GM11168 (cell line): Measurements from ENCODE around the gene CCT5.

Experiments
- in situ Hi-C: fragments of 300-500 bp; cut with MboI; formaldehyde crosslinking; loops from one replicate; pipeline ENCODE4 v1.12.0; 2022; ENCODE audit warnings: low sequenced_read_pairs; ENCODE audit not compliant: unreplicated experiment

The CCT5 gene

DNA sequence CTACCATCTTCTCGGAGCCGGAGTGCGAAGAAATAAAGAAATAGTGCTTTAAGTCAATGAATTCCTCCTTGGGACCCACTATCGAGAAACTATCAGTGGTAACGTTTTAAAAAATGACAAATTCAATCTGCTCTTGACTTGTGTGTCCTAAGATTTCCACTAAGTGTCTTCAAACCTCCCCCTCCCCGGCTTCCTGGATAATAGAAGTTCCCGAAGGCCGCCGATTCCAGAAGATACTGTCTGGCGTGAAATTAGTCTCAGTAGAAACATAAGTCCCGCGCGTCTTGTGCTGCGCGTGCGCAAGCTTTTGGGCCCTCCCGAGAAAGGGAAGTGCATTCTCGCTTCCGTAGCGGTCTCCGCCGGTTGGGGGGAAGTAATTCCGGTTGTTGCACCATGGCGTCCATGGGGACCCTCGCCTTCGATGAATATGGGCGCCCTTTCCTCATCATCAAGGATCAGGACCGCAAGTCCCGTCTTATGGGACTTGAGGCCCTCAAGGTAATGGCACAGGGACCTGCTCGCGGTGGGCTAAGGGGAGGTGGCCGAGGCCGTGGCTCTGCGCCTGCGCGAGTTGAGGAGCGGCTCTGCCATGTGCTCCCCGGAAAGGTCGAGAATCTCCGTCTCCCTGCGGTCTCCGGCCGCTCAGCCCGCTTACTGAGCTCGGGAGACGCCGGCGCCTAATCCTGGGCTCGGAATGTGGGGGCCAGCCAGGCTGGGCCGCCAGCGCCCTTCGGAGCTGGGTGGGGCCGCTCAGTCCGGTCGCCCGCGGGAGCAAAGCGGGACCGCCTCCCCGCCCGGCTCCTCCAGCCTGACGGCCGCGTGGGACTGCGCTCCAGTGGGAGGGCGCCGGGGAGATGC is at the start of gene CCT5:
Gene CCT5, plus strand, starts transcription at position 333 of the 858 bp plus-strand sequence. Its CDS starts 61 bp downstream, at position 394.
- in situ Hi-C loops: no loop called here

DNA sequence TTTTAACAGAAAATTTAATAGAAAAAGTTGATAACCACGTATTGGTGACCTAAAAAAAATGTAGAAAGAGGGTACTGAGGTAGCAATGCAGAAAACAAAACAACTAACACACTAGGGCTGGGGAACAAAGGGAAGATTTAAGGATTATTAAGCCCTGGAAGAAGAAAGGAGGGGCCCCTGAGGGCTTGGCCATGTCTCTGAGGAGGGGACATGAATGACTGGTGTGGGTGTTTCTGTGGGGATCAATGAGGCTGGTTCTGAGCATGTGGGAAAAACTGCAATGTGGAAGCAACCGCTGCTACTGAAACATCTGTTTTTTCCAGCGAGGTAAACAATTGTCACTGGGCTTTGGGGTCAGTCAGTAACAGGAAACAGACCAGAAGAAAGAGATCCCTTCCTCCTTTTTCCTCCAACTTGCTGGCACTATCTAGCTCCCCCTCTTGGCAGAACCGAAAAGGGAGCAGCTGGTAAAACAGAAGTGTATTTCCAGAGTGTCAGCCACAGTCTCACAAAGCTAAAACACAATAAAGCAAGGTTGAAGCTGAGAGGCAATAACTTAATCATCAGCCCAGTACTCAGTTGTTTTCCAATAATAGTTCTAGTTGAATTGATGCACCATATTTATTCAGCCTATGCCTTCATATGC is 48.7 kb upstream of the CCT5 start:
- in situ Hi-C loops: no loop called here

DNA sequence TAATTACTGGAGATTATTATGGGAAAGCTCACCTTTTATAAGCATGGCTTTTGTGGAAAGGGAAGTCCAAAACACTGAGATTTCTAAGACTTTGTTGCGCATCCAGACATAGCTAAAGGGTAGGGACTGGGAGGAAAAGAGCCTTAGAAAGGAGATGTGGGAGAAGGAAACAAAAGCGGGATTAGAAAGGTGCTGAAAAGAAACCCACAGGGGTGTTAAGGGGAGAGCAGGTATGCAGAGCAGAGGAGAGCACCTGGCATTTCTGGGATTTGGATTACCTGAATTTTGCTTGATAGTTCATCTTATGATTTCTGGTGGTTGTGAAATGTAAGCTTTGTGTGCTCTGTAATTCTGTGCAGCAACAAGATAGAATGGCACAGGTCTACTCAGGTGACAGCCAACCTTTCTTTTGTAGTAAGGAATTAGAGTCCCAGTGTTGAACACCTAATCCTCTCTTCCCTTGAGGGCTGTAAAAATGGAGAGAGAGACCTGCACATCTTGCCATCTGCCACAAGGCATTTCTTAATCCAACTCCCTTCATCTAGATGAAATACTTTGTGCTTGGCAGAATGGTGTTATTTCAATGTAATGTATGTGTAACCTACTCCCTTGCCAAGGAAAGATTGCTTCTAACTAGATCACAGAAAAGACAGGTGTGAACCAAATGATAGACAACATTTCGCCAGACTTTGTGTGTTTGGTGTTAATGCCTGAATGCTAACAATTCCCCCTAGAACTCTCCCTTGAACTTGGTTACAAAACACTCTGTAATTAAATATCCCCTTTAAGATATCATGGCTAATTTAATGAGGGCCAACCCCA is 47.8 kb upstream of the CCT5 start:
- in situ Hi-C loops: no loop called here

DNA sequence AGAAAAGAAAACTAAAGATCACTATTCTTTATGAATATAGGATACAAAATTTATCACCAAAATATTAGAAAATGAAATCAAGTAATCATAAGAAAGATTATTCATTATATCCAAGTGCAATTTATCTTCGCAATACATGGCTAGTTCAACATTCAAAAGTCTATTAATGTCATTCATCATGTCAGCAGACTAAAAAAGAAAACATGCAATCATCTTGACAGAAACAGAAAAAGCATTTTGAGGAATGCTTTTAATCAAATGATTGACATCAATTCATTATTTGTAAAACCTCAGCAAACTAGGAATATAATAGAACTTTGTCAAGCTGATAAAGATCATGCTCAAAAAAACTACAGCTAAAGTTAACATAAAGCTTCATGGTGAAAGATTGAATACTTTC is 41.1 kb upstream of the CCT5 start:
- in situ Hi-C loops: no loop called here

DNA sequence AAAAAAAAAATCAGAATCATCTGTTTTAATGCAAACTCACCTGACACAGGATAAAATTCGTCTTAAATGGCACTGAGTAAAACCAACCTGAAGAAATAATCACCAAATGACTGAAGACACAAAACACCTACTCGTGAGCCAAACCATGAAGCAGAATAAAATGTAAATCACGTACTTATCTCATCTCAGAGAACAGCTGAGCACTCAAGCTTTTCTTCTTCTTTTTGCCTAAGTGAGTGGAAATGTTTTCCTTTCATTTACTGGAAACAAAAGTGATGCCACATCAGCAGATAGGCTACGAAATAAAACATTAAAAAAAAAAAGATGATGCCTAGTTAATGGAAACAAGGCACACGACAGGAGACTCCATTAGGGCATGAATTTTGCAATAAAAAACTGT is 36.8 kb upstream of the CCT5 start:
- in situ Hi-C loops: no loop called here

DNA sequence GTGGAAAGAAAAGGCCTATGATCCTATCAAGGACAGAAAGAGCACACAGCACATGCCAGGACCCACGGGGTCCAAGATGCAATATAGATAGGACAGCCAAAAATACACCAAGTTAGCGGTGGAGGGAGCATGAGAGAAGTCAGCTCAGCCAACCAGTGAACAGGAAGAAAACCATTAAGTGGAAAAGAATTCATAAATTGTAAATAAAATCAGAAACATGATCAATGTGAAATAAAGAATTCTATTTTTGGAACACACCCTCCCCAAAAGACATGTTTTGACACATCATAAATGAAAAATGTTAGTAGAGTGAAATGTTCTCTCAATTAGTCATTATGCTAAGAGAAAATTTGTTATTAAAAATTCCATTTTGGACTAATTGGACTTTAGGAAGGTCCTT is 36.0 kb upstream of the CCT5 start:
- in situ Hi-C loops: no loop called here

DNA sequence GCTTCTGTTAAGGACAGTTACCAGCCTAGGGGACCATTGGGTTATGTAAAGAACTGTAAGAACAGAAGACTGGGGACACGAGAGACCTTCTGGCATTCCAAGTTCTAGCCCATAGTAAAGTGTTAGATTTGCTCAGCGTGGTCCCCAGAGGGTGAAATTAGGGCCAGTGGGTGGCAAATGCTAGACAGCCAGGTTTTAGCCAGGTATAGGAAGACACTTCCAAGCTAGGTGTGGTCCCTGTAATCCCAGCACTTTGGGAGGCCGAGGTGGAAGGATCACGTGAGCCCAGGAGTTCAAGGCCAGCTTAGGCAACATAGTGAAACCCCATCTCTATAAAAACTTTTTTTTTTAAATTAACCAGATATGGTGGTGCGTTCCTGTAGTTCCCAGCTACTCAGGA is 34.7 kb upstream of the CCT5 start:
- in situ Hi-C loops: no loop called here

DNA sequence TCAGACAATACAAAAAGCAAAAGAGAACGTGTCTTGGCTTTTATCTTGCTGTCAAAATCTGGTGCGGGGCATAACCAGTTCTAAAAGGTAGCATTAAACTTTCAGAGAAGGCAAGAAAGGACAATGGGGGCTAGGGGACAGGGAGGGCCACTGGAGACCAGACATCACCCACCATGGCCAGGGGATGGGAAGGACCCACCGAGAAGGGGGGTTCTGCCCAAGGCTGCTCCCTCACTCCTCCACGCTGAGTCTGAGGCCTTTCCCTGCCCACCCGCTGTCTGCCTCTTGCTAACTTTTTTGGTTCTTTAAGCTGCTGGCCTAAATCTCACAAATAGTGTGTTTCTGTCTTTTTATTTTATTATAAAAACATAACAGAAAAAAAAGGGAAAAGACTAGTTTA is 34.0 kb upstream of the CCT5 start:
- in situ Hi-C loops: no loop called here

DNA sequence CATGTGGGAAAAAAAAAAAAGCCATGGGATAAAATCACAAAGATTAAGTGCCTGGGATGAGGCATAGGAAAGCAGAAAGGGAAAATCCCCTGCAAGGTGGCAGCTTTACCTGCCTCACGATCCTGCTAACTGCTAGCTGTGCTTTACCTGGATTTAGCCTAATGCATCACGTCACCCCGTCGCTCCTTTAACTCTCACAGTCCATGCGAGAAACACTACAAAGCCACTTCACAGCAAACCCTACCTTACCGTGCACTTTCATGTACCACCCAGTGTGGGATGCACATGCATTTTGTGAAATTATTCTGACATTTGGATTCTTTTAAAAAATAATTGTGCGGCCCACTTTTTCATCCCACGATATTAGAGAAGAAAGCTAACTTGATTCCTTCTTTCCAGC is 31.4 kb upstream of the CCT5 start:
- in situ Hi-C loops: no loop called here

DNA sequence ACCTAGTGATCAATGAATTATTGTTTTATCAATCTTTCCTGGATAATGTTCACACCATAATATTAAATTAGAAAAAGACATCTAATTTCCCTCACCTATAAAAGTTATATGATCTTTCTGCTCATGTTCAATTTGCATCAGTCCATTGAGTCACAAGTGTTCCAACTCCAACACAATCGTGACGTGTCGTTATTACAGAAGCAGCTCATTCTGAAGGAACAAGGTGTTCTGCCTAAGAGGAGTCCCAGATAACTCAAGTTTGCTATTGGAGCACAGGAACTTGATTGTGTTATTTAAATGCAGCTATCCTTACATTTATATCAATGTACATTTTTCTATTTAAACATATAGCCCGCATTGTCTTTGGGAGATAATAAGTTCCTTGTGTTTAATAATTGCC is 31.0 kb upstream of the CCT5 start:
- in situ Hi-C loops: no loop called here

DNA sequence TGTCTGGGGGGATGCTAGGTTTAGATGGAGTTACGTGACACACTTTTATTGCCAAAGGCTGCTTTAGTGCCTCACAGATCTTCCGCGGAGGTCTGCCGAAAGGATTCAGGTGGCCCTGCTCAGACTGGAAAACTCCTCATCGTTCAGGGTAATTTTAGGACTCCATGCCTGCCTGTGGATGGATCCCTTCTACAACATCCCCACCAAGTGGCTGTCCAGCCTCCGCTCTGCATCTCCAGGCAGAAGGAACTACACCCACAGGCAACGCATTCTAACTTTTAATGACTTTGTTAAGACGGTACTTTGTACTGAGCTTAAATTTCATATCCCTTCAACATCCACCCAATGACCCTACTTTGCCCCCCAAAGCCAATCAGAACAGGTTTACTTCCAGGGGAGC is 29.8 kb upstream of the CCT5 start:
- in situ Hi-C loops: no loop called here

DNA sequence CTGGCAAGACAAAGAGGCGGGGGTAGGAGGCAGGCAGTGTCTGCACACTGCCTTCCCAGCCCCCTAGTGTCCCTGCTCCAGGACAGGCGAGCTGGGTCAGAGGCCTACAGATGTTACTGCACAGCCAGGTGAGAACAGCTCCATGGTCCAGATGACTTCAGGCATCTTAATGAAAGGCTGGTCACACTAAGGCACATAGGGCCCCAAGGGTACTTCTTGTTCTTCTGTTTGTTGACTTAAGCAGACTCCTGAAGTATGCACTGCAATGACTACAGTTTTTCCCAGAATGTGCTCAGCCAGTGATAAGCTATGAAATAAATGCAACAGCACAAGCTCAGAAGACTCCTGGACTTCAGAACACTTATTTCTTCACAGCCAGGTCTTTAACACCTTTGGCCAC is 27.8 kb upstream of the CCT5 start:
- in situ Hi-C loops: no loop called here

DNA sequence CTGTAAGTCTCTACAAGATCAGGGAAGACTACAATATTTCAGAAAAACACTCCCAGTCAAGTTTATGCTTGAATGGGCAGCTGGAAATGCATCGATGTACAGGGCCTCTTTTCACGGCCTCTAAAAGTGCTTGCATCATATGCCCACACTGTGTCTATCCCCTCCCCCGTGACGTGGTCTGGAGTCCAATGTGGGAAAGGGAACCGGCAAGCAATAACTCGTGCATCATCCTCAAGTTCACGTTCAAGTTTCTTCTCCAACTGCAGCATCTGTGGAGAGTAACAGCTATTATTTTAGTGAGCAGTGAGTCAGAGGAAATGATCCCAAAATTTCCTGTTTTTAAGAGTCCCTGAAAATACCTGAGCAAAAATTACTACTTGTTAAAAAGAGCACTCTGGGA is 22.7 kb upstream of the CCT5 start:
- in situ Hi-C loops: no loop called here

DNA sequence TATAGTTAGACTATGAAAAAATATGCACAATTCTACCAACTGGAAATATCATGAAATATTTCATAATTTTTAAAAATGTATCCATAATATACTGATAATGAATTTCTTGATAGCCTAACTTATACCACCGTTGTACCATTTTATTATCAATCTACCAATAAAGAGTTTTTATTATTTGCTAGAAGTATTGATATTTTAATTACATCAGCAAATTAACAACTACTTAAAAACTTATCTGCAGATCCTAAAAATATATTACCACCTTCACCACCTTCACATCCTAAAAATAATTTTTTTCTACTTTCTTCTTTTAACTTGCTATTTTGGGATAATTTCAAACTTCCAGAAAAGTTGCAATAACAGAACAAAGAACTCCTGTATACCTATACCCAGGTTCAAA is 21.8 kb upstream of the CCT5 start:
- in situ Hi-C loops: no loop called here

DNA sequence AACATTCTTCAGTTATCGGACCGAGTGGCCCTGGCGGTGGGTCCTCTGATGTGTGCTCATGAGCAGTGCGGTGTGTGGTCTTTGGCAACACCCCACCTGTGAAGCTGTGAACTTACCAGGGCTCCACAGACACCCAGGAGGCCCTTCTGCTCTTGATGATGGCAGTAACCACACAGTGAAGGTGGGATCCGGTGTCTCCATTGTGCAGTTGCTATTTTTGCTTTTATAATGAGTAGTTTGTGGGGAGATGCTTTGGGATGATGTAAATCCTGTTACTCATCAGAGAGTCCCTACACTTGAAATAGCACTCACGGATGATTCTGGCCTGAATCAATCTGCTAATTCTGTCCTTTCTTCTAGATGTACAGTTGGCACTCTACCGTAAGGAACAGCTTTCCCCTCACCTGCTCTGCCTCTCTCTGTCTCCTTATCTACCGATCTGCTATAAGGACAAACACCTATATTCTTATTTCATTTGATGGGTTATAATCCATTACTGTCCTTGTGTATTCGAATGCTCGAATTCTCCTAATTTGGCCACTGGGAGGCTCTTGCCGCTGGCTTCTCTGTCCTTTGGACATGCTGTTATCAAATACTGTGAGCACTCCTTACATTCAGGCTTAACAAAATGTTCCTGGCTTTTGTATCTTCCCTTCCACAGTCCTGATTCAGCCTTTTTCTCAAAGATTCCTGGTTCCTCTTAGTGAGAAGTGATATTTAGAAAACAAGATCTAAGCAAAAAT is 20.6 kb upstream of the CCT5 start:
- in situ Hi-C loops: no loop called here

DNA sequence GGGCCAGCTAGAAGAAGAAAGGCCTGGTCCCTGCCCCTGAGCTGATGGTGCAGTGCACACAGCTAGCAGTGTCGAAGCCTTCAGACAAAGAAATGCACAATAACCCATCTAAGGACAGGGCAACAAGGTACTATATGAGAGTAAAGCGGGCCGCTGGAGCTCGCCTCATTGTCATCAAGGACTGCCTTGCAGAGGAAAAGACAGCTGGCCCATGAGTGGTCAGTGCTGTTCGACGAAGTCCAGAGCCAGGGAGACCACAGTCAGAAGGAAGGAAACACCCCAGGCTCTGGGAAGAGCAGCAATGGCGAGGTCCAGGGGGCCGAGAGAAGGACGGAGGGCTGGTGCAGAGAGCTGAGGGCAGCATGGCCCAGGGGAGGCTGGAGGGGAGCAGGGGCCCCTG is 17.7 kb upstream of the CCT5 start:
- in situ Hi-C loops: no loop called here

DNA sequence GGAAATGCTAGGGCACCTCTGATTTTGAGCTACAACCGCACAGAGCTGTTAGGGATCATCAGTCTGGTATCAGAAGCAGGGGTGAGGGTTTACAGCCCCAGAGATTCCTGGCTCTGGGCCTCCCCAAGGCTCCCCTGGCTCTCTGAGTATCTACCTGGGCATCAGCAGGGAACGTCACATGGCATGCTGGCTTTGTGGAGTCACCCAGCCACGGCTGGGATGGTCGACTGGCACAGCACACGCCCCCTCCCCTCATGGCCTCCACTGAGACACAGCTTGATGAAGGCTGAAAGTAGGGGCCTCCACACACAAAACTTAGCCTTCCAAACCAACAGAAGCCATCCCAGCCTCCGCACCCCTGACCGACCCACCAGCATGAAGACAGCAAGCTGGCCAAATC is 17.1 kb upstream of the CCT5 start:
- in situ Hi-C loops: no loop called here

DNA sequence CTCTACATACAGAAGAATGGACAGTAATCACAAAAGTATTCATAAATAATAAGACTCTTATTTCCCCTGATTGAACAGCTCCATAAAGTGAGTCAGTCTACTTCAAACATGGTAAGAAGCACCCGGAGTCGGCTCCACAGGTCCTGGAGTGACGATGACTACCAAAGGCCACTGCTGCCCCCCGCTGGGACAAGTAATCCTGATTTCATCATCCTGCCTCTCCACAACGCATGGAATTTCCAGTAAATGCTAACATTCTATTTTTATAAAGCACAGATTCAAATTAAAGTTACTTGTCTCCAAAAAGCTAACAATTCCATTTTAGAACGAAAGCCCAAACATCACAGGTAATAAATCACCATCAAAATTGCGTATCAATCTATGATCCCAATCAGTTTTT is 16.6 kb upstream of the CCT5 start:
- in situ Hi-C loops: no loop called here

DNA sequence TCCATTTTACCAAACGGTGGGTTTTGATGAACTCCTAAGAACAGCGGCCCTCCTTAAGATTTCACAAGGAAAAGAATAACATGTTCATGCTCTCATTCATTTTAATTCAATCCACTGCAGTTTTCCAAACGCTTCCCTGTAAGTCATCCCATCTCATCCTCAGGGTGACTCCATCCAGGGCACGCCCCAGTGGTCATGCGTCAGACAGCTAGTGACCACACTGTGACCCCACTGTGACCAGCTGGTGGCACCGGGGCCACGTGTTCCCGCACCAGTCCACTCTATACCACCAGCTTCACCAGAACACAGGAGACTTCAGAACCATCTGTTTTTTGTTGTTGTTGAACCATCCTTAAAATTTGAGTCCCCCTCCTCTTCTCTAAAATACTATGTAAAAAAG is 14.7 kb upstream of the CCT5 start:
- in situ Hi-C loops: no loop called here

DNA sequence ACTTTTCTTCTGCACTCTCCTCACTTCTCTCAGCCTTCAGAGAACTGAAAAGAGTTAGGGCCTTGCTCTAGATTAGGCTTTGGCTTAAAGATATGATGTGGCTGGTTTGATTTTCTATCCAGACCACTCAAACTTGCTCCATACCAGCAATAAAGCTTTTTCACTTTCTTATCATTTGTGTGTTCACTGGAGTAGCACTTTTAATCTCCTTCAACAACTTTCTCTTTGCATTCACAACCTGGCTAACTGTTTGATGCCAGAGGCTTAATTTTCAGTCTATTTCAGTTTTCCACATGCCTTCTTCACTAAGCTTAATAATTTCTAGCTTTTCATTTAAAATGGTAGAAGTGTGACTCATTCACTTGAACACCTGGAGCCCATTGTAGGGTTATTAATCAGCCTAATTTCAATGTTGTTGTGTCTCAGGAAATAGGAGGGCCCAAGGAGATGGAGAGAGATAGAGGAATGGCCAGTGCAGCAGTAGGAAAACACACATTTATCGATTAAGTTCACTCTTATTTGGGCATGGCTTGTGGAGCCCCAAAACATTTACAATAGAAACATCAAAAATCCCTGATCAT is 6.3 kb upstream of the CCT5 start:
- in situ Hi-C loops: no loop called here
